Measurements from ENCODE around the gene TRAK1.
A peak's percentile ranks its signal among the peaks of the same experiment; 100 is the strongest.

TRAK1 gene

GRCh38 chr3:42246091-42246490 is 154.9 kb downstream of the TRAK1 start:
- DNase-seq (ENCODE audit: low spot score), result no peak

DNA sequence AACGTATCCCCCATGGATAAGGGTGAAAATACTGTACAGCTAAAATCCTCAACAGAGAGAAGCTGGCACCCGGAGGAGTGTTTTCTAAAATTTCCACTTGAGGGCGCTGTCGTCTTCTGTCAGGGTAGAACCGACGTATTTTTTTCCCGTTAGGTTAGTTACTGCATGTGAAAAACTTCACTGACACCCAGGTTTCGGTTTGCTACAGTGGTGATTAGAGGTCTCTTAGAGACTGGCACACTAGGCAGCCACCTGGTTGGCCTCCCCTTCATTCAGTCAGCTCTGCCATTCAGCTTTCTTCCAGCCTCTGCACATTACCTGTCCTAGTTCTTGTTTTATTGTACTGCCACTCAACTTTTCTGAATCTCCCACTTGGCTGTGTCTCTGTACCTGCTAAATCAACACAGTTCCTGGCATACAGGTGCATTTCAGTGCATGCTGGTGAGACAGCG is 156.4 kb downstream of the TRAK1 start:
- peak; percentile 60 for DNase-seq (ENCODE audit: low spot score)

- no peak for DNase-seq (ENCODE audit: low spot score)
Observed at GRCh38 chr3:42250761-42251160, 159.6 kb downstream of the TRAK1 start.

DNA sequence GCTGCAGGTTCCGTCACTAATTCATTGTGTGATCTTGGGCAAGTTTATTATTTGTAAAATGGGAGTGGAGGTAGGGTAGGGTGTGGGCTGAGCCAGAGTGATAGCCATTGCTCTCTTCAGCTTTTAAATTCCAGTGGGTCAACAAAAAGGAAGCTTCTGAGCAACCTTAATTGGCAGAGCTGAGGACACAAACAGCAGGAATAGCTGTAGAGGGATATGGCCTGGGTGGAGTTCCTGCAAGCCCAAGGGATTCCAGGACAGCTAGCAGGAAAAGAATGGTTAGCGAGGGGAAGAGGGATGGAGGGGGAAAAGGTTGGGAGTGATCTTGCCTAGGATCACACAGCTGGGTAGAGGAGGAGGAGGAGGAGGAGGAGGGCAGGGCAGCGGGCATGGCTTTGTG is 163.4 kb downstream of the TRAK1 start:
- no peak for DNase-seq (ENCODE audit: low spot score)

GRCh38 chr3:42256135-42256819 is 165.1 kb downstream of the TRAK1 start:
- DNase-seq (ENCODE audit: low spot score), result no peak

DNA sequence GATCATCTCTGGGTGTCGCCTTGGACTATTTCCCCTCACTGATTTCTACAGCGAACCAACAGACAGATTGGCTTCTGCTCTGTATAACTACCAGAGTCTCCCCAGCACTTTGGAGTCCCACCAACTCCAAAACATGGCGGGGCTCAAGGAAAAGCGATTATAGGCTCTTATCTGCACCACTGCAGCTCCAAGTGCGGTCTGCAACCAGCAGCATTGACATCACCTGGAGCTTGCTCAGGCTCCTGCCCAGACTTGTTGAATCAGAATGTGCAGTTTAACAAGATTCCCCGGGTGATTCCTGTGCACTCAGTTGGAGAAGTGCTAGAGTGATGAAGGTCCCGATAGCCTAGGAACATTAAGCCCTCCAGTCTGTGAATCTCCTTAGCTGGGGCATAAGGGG is 165.8 kb downstream of the TRAK1 start:
- no peak for DNase-seq (ENCODE audit: low spot score)

GRCh38 chr3:42262525-42262924 is 171.4 kb downstream of the TRAK1 start:
- DNase-seq (ENCODE audit: low spot score), result no peak

- no peak for DNase-seq (ENCODE audit: low spot score)
Observed at GRCh38 chr3:42263354-42264346, 172.5 kb downstream of the TRAK1 start.

DNA sequence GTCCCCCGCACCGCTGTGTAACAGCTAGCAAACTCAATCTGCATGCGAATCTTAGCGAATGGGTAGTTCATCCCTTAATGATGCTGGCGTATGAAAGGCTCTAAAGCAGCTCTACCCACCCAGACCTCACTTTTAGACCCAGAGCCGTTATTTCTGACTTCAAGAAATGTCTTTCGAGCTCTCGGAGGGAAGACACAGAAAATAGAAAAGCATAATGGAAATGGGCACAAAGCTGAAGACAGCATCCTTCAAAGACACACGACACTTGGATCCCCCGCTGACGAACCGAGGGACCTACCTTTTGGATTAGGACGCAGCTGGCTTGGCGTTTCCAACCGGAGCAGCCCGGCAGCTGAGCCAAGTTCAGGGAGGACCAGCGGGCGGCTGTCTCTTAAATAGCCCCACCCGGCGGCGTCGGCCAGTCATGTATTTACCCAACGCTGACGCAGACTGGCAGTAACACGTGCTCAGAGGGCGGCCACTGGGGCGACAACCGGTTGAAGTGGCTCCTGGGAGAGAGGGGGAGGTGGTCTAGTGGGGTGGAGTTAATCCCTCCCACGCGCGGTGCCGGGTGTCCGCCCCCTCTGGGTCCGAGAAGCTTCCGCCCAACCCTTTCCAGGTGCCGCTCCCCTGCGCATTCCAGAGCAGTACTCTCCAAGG is 173.4 kb downstream of the TRAK1 start:
- DNase-seq (ENCODE audit: low spot score), result no peak

- no peak for DNase-seq (ENCODE audit: low spot score)
Observed at GRCh38 chr3:42265059-42265991, 174.2 kb downstream of the TRAK1 start.

GRCh38 chr3:42266085-42266484 is 174.9 kb downstream of the TRAK1 start, which contains the start of gene CCK:
CCK (minus strand) TSS chr3:42266185; CDS start chr3:42263630, 2,555 bp downstream.
- no peak for DNase-seq (ENCODE audit: low spot score)

DNA sequence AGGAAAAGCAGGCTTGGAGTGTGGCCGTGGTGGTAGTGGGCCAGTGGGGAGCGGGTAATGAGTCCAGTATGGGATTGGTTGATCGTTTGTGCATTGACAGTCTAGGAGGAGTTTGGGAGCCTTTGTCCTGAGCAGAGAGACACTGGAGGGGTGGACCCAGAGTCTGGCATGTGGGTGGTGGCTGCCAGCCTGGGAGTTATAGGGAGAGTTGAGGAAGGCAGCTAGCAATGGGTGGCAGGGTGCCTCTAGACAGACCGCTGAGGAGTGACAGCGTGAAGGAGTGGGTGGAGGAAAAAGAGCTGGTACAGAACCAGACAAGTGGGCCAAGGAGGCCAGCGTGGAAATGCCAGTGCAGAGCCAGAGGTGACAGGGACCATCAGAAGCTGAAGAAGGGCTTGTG is 176.7 kb downstream of the TRAK1 start:
- no peak for DNase-seq (ENCODE audit: low spot score)

DNA sequence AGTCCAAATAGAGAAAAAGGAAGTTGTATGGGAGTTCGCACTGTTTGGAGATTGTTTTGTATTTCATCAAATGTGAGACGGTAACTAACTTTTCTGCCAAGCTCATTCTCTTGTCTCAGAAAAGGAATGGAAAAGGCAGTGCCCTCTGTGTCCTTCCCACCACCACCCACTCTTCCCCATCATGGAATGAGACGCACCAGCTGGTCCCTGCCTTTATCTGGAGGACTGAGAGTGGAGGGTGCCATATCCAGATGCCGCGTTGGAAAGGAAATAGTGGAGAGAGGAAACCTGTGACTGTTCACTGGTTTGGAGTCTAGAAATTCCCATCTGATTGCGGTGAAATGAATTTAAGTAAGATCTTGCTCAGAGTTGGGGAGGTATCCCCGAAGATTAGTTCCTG is 178.5 kb downstream of the TRAK1 start:
- no peak for DNase-seq (ENCODE audit: low spot score)

- DNase-seq (ENCODE audit: low spot score), result no peak
Observed at GRCh38 chr3:42270561-42270960, 179.4 kb downstream of the TRAK1 start.

DNA sequence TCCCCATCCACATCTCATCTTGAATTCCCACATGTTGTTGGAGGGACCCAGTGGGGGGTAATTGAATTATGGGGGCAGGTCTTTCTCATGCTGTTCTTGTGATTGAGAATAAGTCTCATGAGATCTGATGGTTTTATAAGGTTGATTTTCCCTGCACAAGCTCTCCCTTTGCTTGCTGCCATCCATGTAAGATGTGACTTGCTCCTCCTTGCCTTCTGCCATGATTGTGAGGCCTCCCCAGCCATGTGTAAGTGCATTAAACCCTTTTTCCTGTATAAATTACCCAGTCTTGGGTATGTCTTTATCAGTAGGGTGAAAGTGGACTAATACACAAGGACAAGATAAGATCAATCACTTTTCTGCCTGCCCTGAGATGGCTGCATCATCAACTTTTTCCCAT is 180.6 kb downstream of the TRAK1 start:
- DNase-seq (ENCODE audit: low spot score), result no peak

DNA sequence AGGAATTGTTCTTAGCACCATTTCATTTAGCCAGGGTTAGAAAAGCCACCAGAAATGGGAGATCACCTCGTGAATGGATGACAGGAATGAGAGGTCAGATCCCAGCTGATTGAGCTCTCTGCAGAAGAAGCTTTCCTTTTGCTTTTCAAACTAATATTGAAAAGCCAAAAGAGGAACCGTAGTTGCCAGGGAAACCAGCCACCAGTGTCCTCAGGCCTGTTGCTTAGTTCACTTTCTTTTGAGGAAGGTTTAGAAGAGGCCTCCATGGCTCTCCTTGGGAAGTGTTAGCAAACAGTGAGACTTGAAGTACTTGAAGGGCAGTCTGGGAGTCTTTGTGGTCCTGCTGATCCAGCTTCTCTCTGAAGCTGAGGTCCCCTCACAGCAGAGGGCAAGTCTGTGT is 182.2 kb downstream of the TRAK1 start:
- DNase-seq (ENCODE audit: low spot score), result no peak

GRCh38 chr3:42274266-42274665 is 183.1 kb downstream of the TRAK1 start:
- no peak for DNase-seq (ENCODE audit: low spot score)

DNA sequence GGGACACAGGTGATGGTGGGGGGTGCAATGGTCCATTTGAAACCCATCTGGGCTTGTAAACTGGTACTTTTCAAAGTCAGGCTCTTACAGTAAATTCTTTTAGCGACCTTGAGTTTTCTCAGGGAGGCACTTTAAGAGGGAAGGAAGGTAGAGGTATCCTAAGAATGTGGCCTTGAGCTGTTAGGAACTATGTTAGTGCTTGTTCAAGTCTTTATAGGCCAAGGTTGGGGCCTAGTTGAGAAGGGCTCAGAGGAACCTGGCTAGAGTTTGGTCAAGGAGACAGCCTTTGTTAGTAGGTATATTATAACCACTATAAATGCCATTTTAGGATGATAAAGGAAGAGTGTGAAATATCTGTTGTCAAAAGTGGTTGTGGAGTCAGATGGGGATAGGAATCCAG is 184.1 kb downstream of the TRAK1 start:
- DNase-seq (ENCODE audit: low spot score), result no peak
